ENCODE results near the gene TUT1.
"Not testable (repeated sequence)": the region's sequence is repeated elsewhere in the genome, so short reads cannot be mapped to it uniquely, and the experiment has no call there.

TUT1 gene

GRCh38 chr11:62591448-62592145 lies at the start of gene TUT1:
TSS of gene TUT1 (minus strand) at chr11:62591523. CDS start at chr11:62591485, 38 bp downstream.
- peak; percentile 100 for DNase-seq

GRCh38 chr11:62632492-62632891 lies 41.2 kb upstream of the TUT1 start:
- DNase-seq, result no peak

- DNase-seq, result no peak
These were observed 36.4 kb upstream of the TUT1 start for GRCh38 chr11:62627713-62628112.

GRCh38 chr11:62622476-62623089 lies 31.3 kb upstream of the TUT1 start:
- DNase-seq, result no peak

- peak; percentile 100 for DNase-seq
These were observed 30.5 kb upstream of the TUT1 start, which contains the start of gene B3GAT3 for GRCh38 chr11:62621567-62622470. TSS of gene B3GAT3 (minus strand) at chr11:62621986. CDS start at chr11:62621947, 39 bp downstream.

- no peak for DNase-seq
These were observed 29.8 kb upstream of the TUT1 start for GRCh38 chr11:62621027-62621566.

GRCh38 chr11:62616957-62617356 lies 25.6 kb upstream of the TUT1 start:
- DNase-seq, result not testable (repeated sequence)

- DNase-seq, result no peak
These were observed 24.2 kb upstream of the TUT1 start for GRCh38 chr11:62615521-62615920.

GRCh38 chr11:62614275-62614674 lies 23.0 kb upstream of the TUT1 start:
- peak; percentile 83 for DNase-seq

- DNase-seq, result no peak
These were observed 22.0 kb upstream of the TUT1 start for GRCh38 chr11:62613291-62613778.

GRCh38 chr11:62612366-62613290 lies 21.3 kb upstream of the TUT1 start, which contains the start of the genes EML3 and ROM1:
TSS of gene EML3 (minus strand) at chr11:62612775. CDS start at chr11:62612457, 318 bp downstream.
TSS of gene ROM1 (plus strand) at chr11:62613257. CDS start at chr11:62613282, 25 bp downstream.
- DNase-seq, result peak; percentile 91

- DNase-seq, result peak; percentile 59
These were observed 20.5 kb upstream of the TUT1 start for GRCh38 chr11:62611705-62612365.

- DNase-seq, result no peak
These were observed 19.7 kb upstream of the TUT1 start for GRCh38 chr11:62610814-62611704.

- DNase-seq, result no peak
These were observed 19.1 kb upstream of the TUT1 start for GRCh38 chr11:62610403-62610802.

GRCh38 chr11:62608776-62609175 lies 17.5 kb upstream of the TUT1 start:
- no peak for DNase-seq

- DNase-seq, result no peak
These were observed 16.4 kb upstream of the TUT1 start for GRCh38 chr11:62607714-62608113.

GRCh38 chr11:62605902-62606301 lies 14.6 kb upstream of the TUT1 start:
- no peak for DNase-seq

GRCh38 chr11:62605467-62605866 lies 14.1 kb upstream of the TUT1 start:
- DNase-seq, result no peak

GRCh38 chr11:62604460-62605120 lies 13.3 kb upstream of the TUT1 start:
- no peak for DNase-seq

Data from RPMI8226 (cell line).